Fibroblast of lung (primary cell): ENCODE measurements around the gene SEMA5B.

Experiments used
- CTCF ChIP-seq, 2 donors: IDR thresholded peaks in 1 of 2; conservative IDR thresholded peaks in 1 of 2; 1 replicate in 1 of 2; 2 replicates in 1 of 2; pipeline ENCODE4 v1.5.1; 2011 to 2012; ENCODE audit warnings: low read length in 2 of 2, control low read depth in 1 of 2, inconsistent platforms in 1 of 2, low read depth in 1 of 2, mild to moderate bottlenecking in 1 of 2
- EZH2 ChIP-seq: IDR thresholded peaks from 2 replicates; pipeline ENCODE4 v1.5.1; 2012; ENCODE audit warnings: low read length, control low read depth, mild to moderate bottlenecking; ENCODE audit errors: missing control alignments

- TF ChIP-seq CTCF (conservative IDR thresholded peaks at IDR 0.05 in 1 of 2, IDR thresholded peaks at IDR 0.05 in 1 of 2; ENCODE audit: low read depth in 1 of 2, low read length in 2 of 2): no peak
- TF ChIP-seq EZH2: no peak
Measured at GRCh38 chr3:123050666-123051065, 23.1 kb upstream of the SEMA5B start.
